GM10266 (cell line): ENCODE measurements around the gene SEZ6L.

Source experiments
- DNase-seq: peaks from one replicate; pipeline ENCODE4 v3.0.0; 2012; ENCODE audit errors: extremely low spot score
- CTCF ChIP-seq: IDR thresholded peaks from 2 replicates; pipeline ENCODE4 v1.5.1; 2012; ENCODE audit warnings: mild to moderate bottlenecking, low read depth; ENCODE audit not compliant: control insufficient read depth, insufficient read depth; ENCODE audit errors: missing control alignments

SEZ6L gene

DNA sequence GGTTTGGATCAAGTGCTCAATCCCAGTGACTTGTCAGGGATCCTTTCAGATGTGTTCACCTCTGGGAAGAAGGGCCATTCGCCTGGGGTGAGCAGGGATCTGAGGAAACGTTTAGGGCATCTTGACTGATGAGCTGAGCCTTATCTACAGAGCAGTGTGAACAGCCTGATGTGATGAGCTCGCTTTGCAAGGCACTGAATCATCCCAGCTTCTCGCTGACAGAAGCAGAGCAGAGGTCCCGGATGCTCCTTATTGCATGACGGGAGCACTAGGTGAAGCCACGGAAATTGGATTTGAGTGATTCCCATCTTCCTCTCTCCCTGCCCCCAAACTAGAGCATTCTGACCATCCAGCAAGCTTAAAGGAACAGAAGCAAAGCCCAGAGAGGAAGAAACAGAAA lies 46.5 kb downstream of the SEZ6L start:
- TF ChIP-seq CTCF, result no peak
- no peak for DNase-seq

GRCh38 chr22:26225207-26225606 lies 55.9 kb downstream of the SEZ6L start:
- TF ChIP-seq CTCF, result no peak
- no peak for DNase-seq

DNA sequence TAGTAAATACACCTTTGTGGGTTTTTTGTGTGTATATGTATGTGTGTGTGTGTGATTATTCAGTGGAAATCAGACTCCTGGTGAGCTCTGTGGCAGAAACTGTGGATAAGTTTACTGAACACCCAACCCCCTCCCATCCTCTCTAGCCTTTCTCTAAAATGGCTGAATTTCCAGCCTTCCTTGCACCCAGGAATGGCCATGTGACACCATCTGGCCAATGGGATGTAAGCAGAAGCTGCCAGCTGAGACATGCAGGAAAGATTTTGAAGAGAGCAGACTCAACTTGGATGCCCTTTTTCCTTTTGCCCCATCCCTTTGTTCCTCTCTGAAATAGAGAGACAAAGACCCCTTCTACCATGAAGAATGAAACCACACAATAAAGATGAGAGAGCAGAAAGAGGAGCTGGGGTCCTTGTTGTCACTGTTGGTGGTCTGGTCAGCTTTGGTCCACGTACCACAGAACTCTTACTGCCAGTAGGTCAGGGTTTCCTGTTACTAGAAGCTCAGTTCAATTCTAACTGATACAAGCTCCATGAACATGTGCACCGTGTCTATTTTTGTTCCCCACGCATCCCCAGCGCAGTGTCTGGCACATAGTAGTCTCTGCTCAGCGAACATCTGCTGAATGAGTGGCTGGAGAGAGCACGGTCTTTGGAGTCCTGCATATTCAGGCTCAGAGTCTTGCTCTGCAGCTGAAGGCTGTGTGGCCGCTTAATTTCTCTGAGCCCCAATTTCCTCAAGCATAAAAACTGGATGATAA lies 57.5 kb downstream of the SEZ6L start:
- DNase-seq, result no peak
- TF ChIP-seq CTCF, result no peak

- TF ChIP-seq CTCF, result no peak
- DNase-seq, result no peak
Observed at GRCh38 chr22:26229910-26230309, 60.6 kb downstream of the SEZ6L start.

GRCh38 chr22:26234296-26234695 lies 65.0 kb downstream of the SEZ6L start:
- TF ChIP-seq CTCF, result no peak
- no peak for DNase-seq

- no peak for TF ChIP-seq CTCF
- no peak for DNase-seq
Observed at GRCh38 chr22:26235792-26236487, 66.7 kb downstream of the SEZ6L start.

DNA sequence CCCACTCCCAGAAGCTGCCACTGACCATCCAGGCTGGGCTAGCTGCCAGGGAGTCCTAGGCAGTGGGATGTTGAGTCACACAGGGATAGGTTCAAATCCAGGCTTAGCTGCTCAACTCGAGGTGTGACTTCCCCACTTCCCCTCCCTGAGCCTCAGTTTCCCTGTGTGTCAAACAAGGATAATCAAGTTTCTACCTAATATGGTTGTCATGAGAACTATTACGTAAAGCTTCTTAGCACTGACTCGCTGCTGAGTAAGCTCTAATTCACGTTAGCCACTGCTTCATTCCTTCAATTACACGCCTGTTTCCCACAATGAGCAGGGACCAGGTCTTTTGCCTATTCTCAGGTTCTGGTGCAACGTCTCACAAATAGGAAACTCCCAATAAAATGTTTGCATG lies 67.7 kb downstream of the SEZ6L start:
- no peak for TF ChIP-seq CTCF
- DNase-seq, result no peak
